Colonic mucosa (tissue), 4 donors: ENCODE results near the gene ARHGAP27. TPM values are rescaled to one million over a fixed set of nuclear protein-coding genes. Genes with fewer than 3 reads are reported as not detected.

Source experiments
- DNase-seq: peaks from one replicate; pipeline ENCODE4 v3.0.0-alpha.2; 2020
- H3K27ac ChIP-seq: fragments of 200-600 bp; one replicate; pipeline ENCODE4 v1.8.0; 2021
- H3K27me3 ChIP-seq: fragments of 200-600 bp; one replicate; pipeline ENCODE4 v1.8.0; 2021
- H3K36me3 ChIP-seq: fragments of 200-600 bp; one replicate; pipeline ENCODE4 v1.8.0; 2021
- H3K4me1 ChIP-seq: fragments of 200-600 bp; one replicate; pipeline ENCODE4 v1.8.0; 2021; ENCODE audit warnings: mild to moderate bottlenecking
- H3K4me3 ChIP-seq: fragments of 200-600 bp; one replicate; pipeline ENCODE4 v1.8.0; 2021
- H3K9ac ChIP-seq, 2 donors: one replicate each; pipeline ENCODE4 v1.7.0; 2013; ENCODE audit warnings: control low read depth in 2 of 2, low read depth in 2 of 2, low read length in 2 of 2
- H3K9me3 ChIP-seq: fragments of 200-600 bp; one replicate; pipeline ENCODE4 v1.8.0; 2021
- intact Hi-C: fragments of 100-400 bp; cut with DNase I; formaldehyde crosslinking; loops from one replicate; pipeline ENCODE4 v1.14.1; 2022
- total RNA-seq, 2 donors: library from RNA; stranded (reverse); fragmentation: NEBNext Ultra II Directional in 1 of 2; extraction: Animal tissue kit (Norgen Biotek cat#: 25700) in 1 of 2; gene quantifications; one replicate each; pipeline ENCODE4 v1.2.1, GENCODE V29; 2021
- TF ChIP-seq, protein P1 (sequence below): fragments of 200-600 bp; IDR thresholded peaks from one replicate; pipeline ENCODE4 v1.8.0; 2022; ENCODE audit warnings: antibody characterized with exemption, mild to moderate bottlenecking
- donor health status: healthy.
- donor health status: DM: no; HTN: no; CAD: no.
- donor health status: DM: no; HTN: no; CAD: no.

ARHGAP27 gene
- total RNA-seq, 2 donors from 2014 or later: 107 to 165 TPM

GRCh38 chr17:45371414-45372324 lies 61.0 kb downstream of the ARHGAP27 start:
- H3K27ac ChIP-seq: peak overlapping the region; percentile 27
- no peaks in the 10 kb centered on the region for H3K27me3 ChIP-seq
- H3K9me3 ChIP-seq: no peaks in the 10 kb centered on the region
- peak; percentile 71 for DNase-seq
- no peaks in the 10 kb centered on the region for H3K36me3 ChIP-seq
- peak overlapping the region; percentile 14 for H3K4me3 ChIP-seq
- intact Hi-C loops: no loop called here
- peaks cover 6% of the 10 kb centered on the region for H3K4me1 ChIP-seq
- TF ChIP-seq, protein P1, sequence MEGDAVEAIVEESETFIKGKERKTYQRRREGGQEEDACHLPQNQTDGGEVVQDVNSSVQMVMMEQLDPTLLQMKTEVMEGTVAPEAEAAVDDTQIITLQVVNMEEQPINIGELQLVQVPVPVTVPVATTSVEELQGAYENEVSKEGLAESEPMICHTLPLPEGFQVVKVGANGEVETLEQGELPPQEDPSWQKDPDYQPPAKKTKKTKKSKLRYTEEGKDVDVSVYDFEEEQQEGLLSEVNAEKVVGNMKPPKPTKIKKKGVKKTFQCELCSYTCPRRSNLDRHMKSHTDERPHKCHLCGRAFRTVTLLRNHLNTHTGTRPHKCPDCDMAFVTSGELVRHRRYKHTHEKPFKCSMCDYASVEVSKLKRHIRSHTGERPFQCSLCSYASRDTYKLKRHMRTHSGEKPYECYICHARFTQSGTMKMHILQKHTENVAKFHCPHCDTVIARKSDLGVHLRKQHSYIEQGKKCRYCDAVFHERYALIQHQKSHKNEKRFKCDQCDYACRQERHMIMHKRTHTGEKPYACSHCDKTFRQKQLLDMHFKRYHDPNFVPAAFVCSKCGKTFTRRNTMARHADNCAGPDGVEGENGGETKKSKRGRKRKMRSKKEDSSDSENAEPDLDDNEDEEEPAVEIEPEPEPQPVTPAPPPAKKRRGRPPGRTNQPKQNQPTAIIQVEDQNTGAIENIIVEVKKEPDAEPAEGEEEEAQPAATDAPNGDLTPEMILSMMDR: no peak
- peak overlapping the region; percentile 28 to 52 for H3K9ac ChIP-seq

DNA sequence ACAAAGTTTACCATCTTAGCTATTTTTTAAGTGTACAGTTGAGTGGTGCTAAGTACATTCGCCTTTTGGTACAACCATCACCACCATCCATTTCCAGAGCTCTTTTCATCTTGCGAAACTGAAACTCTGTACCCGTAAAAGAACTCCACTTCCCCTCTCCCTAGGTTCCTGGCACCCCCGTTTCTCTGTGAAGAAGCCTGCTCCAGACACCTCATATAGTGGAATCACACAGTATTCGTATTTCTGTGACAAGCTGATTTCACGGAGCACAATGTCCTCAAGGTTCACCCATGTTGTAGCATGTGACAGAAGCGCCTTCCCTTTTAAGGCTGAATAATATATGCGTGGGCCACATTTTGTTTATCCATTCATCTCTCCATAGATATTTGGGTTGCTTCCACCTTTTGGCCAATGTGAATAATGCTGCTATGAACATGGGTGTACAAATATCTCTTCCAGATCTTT lies 61.7 kb downstream of the ARHGAP27 start:
- TF ChIP-seq, protein P1: no peak
- no peak for DNase-seq

DNA sequence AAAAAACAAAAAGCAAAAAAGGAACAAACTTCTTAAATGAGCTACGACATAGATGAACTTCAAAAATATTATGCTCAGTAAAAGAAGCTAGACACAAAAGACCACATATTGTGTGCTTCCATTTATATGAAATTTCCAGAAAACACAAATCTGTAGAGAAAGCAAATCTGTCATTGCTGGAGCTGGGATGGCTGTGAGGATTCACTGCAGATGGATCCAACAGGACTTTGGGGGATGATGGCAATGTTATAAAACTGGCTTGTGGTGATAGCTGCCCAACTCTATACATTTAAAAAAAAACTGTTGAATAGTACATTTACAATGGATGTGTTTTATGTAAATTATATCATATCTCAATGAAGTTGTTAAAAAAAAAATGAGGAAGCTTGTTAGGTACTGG lies 63.2 kb downstream of the ARHGAP27 start:
- no peaks in the 10 kb centered on the region for H3K36me3 ChIP-seq
- H3K9me3 ChIP-seq: no peaks in the 10 kb centered on the region
- no peaks in the 10 kb centered on the region for H3K27me3 ChIP-seq
- H3K27ac ChIP-seq: no peak overlapping the region
- TF ChIP-seq, protein P1: no peak
- intact Hi-C loops: no loop called here
- H3K4me3 ChIP-seq: no peak overlapping the region
- H3K9ac ChIP-seq: no peak overlapping the region
- DNase-seq: no peak
- peaks cover 6% of the 10 kb centered on the region for H3K4me1 ChIP-seq

More for the DNA sequence above, 61.7 kb downstream of the ARHGAP27 start:
- Histone ChIP-seq H3K36me3 (no peaks in the 10 kb centered on the region), H3K9ac (peak overlapping the region in 1 of 2 donors; percentile 28), H3K27me3 (no peaks in the 10 kb centered on the region), H3K27ac (no peak overlapping the region), H3K4me3 (no peak overlapping the region), H3K9me3 (no peaks in the 10 kb centered on the region), H3K4me1 (peaks cover 6% of the 10 kb centered on the region)
- intact Hi-C loops: no loop called here

DNA sequence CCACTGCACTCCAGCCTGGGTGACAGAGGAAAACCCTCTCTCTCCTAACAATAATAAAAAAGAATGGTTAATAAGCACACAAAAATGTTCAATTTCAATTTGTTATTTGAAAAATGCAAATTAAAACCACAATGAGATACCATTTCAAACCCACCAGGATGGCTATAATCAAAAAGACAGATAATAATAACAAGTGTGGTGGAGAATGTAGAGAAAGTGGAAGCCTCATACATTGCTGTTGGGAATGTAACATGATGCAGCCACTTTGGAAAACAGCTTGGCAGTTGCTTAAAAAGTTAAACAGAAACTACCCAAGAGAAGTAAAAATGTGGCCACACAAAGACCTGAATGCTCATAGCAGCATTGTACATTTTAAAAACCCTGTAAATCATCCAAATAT lies 64.0 kb downstream of the ARHGAP27 start:
- Histone ChIP-seq H3K9ac (no peak overlapping the region), H3K4me1 (peaks cover 6% of the 10 kb centered on the region), H3K9me3 (no peaks in the 10 kb centered on the region)

DNA sequence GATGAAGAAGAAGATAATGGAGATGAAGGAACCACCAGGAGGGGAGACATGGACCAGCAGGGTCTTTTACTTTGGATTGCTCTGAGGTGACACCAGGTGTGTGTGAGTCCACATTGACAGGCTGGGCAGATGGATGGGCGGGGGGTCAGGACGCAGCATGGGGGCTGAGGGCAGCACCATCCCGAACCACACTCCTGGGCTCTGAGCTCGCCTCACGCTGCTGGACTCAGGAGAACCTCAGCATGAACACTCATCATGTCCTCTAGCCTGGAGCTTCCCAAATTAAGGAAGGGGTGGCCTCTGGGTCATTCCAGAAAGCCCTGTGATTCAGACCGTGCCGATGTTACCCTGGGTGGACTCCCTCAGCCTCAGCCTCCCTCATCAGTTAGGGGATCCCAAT lies 65.5 kb downstream of the ARHGAP27 start:
- Histone ChIP-seq H3K9ac (no peak overlapping the region), H3K4me1 (peaks cover 4% of the 10 kb centered on the region), H3K27ac (no peak overlapping the region), H3K36me3 (no peaks in the 10 kb centered on the region), H3K4me3 (no peak overlapping the region), H3K27me3 (no peaks in the 10 kb centered on the region), H3K9me3 (no peaks in the 10 kb centered on the region)
- TF ChIP-seq, protein P1: no peak
- intact Hi-C loops: no loop called here
- DNase-seq: no peak

More for the DNA sequence above, 64.0 kb downstream of the ARHGAP27 start:
- Histone ChIP-seq H3K36me3 (no peaks in the 10 kb centered on the region), H3K4me3 (no peak overlapping the region), H3K27ac (no peak overlapping the region), H3K27me3 (no peaks in the 10 kb centered on the region)
- intact Hi-C loops: no loop called here
- no peak for DNase-seq
- TF ChIP-seq, protein P1: no peak
